Stomach (tissue), 9 donors: Measurements from ENCODE around the gene IL21R. TPM values are rescaled to one million over a fixed set of nuclear protein-coding genes. Genes with fewer than 3 reads are reported as not detected.

Experiments used
- DNase-seq, 2 donors: peaks; one replicate each; pipeline versions ENCODE4 v3.0.0 to v3.0.0-alpha.2; 2013 to 2019
- H3K27ac ChIP-seq, 5 donors: fragments of 200-600 bp in 4 of 5; sonication (generic) in 4 of 5; one replicate each; pipeline ENCODE4 v1.5.1; 2013 to 2019; ENCODE audit warnings: mild to moderate bottlenecking in 1 of 5, moderate library complexity in 1 of 5
- H3K27me3 ChIP-seq, 3 donors: fragments of 200-600 bp; sonication (generic); one replicate each; pipeline ENCODE4 v1.5.1; 2017 to 2019; ENCODE audit warnings: mixed run types in 1 of 3
- H3K36me3 ChIP-seq, 4 donors: fragments of 200-600 bp; sonication (generic); 1 replicate in 3 of 4; 2 replicates in 1 of 4; pipeline ENCODE4 v1.5.1; 2016 to 2019
- H3K4me1 ChIP-seq, 4 donors: fragments of 200-600 bp; sonication (generic); one replicate each; pipeline ENCODE4 v1.5.1; 2016 to 2019
- H3K4me3 ChIP-seq, 4 donors: fragments of 200-600 bp; sonication (generic) in 3 of 4; one replicate each; pipeline ENCODE4 v1.5.1; 2016 to 2019; ENCODE audit warnings: mild to moderate bottlenecking in 1 of 4
- H3K9me3 ChIP-seq, 4 donors: fragments of 200-600 bp; sonication (generic); one replicate each; pipeline ENCODE4 v1.5.1; 2016 to 2019
- CTCF ChIP-seq, 7 experiments: fragments of 450-650 bp in 4 of 7; fragments of 200-600 bp in 3 of 7; sonication (generic) in 3 of 7; IDR thresholded peaks; one replicate each; pipeline ENCODE4 v1.5.1; 2016 to 2019; ENCODE audit warnings: antibody characterized with exemption in 7 of 7, control low read depth in 2 of 7, mild to moderate bottlenecking in 1 of 7
- EP300 ChIP-seq: sonication (generic); formaldehyde crosslinking; IDR thresholded peaks from one replicate; pipeline ENCODE4 v1.6.1; 2017; ENCODE audit warnings: antibody characterized with exemption
- POLR2A ChIP-seq, 4 donors: fragments of 450-650 bp; IDR thresholded peaks; one replicate each; pipeline ENCODE4 v1.6.1; 2016; ENCODE audit warnings: antibody characterized with exemption in 4 of 4, control low read depth in 2 of 4, mild to moderate bottlenecking in 1 of 4, moderate library complexity in 1 of 4
- POLR2AphosphoS5 ChIP-seq, 3 donors: sonication (generic); formaldehyde crosslinking; IDR thresholded peaks; one replicate each; pipeline ENCODE4 v1.6.1; 2016; ENCODE audit warnings: antibody characterized with exemption in 3 of 3
- WGBS, 5 donors: extraction: QIAGEN DNeasy Blood & Tissue Kit in 3 of 5; methylation state at CpG; one replicate each; pipeline versions ENCODE4 v1.1.5 to v1.1.7; 2013 to 2018; 5-methylcytosine and 5-hydroxymethylcytosine counted together
- intact Hi-C: fragments of 100-400 bp; cut with DNase I; formaldehyde crosslinking; loops from one replicate; pipeline ENCODE4 v1.15.1; 2023; ENCODE audit warnings: low total_unique reads
- polyA plus RNA-seq, 3 donors: library from polyadenylated mRNA; stranded (reverse); fragments of 200-250 nt; gene quantifications; one replicate each; pipeline ENCODE4 v1.2.3, GENCODE V29; 2013
- total RNA-seq, 5 donors: library from RNA; depleted of rRNA; stranded (reverse); fragments of >200 nt; gene quantifications; one replicate each; pipeline versions ENCODE4 v1.1.0 to v1.2.3, GENCODE V29; 2014 to 2016
- donor health status: healthy with polysubstance abuse.
- donor health status: Bipolar disorder and iron deficiency.
- donor health status: healthy.

The IL21R gene
- total and polyA plus RNA-seq, 8 donors, result 0.14 to 0.73 (median 0.38) TPM; not detected in 4

GRCh38 chr16:27473101-27473900 is 71.3 kb downstream of the IL21R start:
- no peak overlapping the region for H3K4me3 ChIP-seq
- H3K27me3 ChIP-seq, result no peaks in the 10 kb centered on the region
- no peaks in the 10 kb centered on the region for H3K9me3 ChIP-seq
- H3K4me1 ChIP-seq, result no peaks in the 10 kb centered on the region
- H3K36me3 ChIP-seq, result peaks cover 91 to 100% (median 100%) of the 10 kb centered on the region in 4 donors
- 96 to 99% (median 98%) methylated on average over 8 to 9 of the region's 9 CpGs for WGBS, 5 donors
- TF ChIP-seq POLR2A (IDR thresholded peaks at IDR 0.05) (no peak), CTCF (IDR thresholded peaks at IDR 0.05) (no peak), POLR2AphosphoS5 (IDR thresholded peaks at IDR 0.05) (no peak), EP300 (no peak)
- DNase-seq, result no peak
- intact Hi-C loops, result no loop called here
- no peak overlapping the region for H3K27ac ChIP-seq

GRCh38 chr16:27474041-27474440 is 72.1 kb downstream of the IL21R start:
- Histone ChIP-seq H3K4me3 (no peak overlapping the region), H3K9me3 (no peaks in the 10 kb centered on the region), H3K4me1 (no peaks in the 10 kb centered on the region), H3K27ac (no peak overlapping the region), H3K36me3 (peaks cover 84 to 100% (median 100%) of the 10 kb centered on the region in 4 donors), H3K27me3 (no peaks in the 10 kb centered on the region)
- no peak for TF ChIP-seq POLR2A (IDR thresholded peaks at IDR 0.05)
- no peak for TF ChIP-seq EP300
- no peak for TF ChIP-seq CTCF (IDR thresholded peaks at IDR 0.05)
- no peak for TF ChIP-seq POLR2AphosphoS5 (IDR thresholded peaks at IDR 0.05)
- intact Hi-C loops, result no loop called here
- 92 to 99% (median 96%) methylated on average over 9 of the region's 9 CpGs for WGBS, 5 donors
- no peak for DNase-seq

- H3K9me3 ChIP-seq, result no peaks in the 10 kb centered on the region
- no peaks in the 10 kb centered on the region for H3K27me3 ChIP-seq
- H3K4me3 ChIP-seq, result no peak overlapping the region
- H3K36me3 ChIP-seq, result peaks cover 77 to 100% (median 100%) of the 10 kb centered on the region in 4 donors
- WGBS, 5 donors, result 85 to 89% (median 87%) methylated on average over 9 of the region's 9 CpGs
- intact Hi-C loops, result no loop called here
- no peak for DNase-seq
- no peaks in the 10 kb centered on the region for H3K4me1 ChIP-seq
- TF ChIP-seq POLR2AphosphoS5 (IDR thresholded peaks at IDR 0.05) (no peak), EP300 (no peak), POLR2A (IDR thresholded peaks at IDR 0.05) (no peak), CTCF (IDR thresholded peaks at IDR 0.05) (no peak)
- H3K27ac ChIP-seq, result no peak overlapping the region
These were observed 72.9 kb downstream of the IL21R start for GRCh38 chr16:27474921-27475320.

GRCh38 chr16:27475561-27475960 is 73.6 kb downstream of the IL21R start:
- WGBS, 5 donors, result 71 to 91% (median 85%) methylated on average over 9 of the region's 9 CpGs
- Histone ChIP-seq H3K27ac (no peak overlapping the region), H3K4me1 (no peaks in the 10 kb centered on the region), H3K27me3 (no peaks in the 10 kb centered on the region), H3K4me3 (no peak overlapping the region), H3K9me3 (no peaks in the 10 kb centered on the region), H3K36me3 (peaks cover 75 to 100% (median 100%) of the 10 kb centered on the region in 4 donors)
- intact Hi-C loops, result no loop called here
- DNase-seq, result no peak
- TF ChIP-seq POLR2A (IDR thresholded peaks at IDR 0.05), result no peak
- TF ChIP-seq CTCF (IDR thresholded peaks at IDR 0.05), result no peak
- no peak for TF ChIP-seq EP300
- TF ChIP-seq POLR2AphosphoS5 (IDR thresholded peaks at IDR 0.05), result no peak
